NCI-H146 treated with DMSO at 0.1 percent for 48 hours (cell line): ENCODE measurements around the gene C1QTNF12.
"Not testable (repeated sequence)": the region's sequence is repeated elsewhere in the genome, so short reads cannot be mapped to it uniquely, and the experiment has no call there.

ENCODE experiments used
- DNase-seq: peaks from one replicate; lab custom pipeline; 2025; ENCODE audit not compliant: unreplicated experiment; lab: John Stamatoyannopoulos, UW

C1QTNF12 gene

GRCh38 chr1:1199961-1200875 lies 46.3 kb downstream of the C1QTNF12 start:
- DNase-seq: no peak

- no peak for DNase-seq
Observed at GRCh38 chr1:1199141-1199960, 47.2 kb downstream of the C1QTNF12 start.

GRCh38 chr1:1198423-1199140 lies 47.9 kb downstream of the C1QTNF12 start:
- no peak for DNase-seq

- DNase-seq: no peak
Observed at GRCh38 chr1:1197551-1198422, 48.7 kb downstream of the C1QTNF12 start.

- no peak for DNase-seq
Observed at GRCh38 chr1:1197188-1197500, 49.4 kb downstream of the C1QTNF12 start.

- no peak for DNase-seq
Observed at GRCh38 chr1:1196431-1197187, 49.9 kb downstream of the C1QTNF12 start.

GRCh38 chr1:1195726-1196125 lies 50.8 kb downstream of the C1QTNF12 start:
- not testable (repeated sequence) for DNase-seq

- DNase-seq: no peak
Observed at GRCh38 chr1:1194723-1195122, 51.8 kb downstream of the C1QTNF12 start.
